GM12865 (cell line): ENCODE measurements around the gene CCSER1.
A peak's percentile ranks its signal among the peaks of the same experiment; 100 is the strongest.

ENCODE experiments used
- DNase-seq: peaks from one replicate; pipeline ENCODE4 v3.0.0; 2010; ENCODE audit warnings: low read depth
- H3K4me3 ChIP-seq: 2 replicates; pipeline ENCODE4 v1.5.1; 2011; ENCODE audit warnings: mild to moderate bottlenecking, low read depth, low read length, control low read depth
- CTCF ChIP-seq: IDR thresholded peaks from 2 replicates; pipeline ENCODE4 v1.5.1; 2011; ENCODE audit warnings: low read length, control low read depth, low read depth, inconsistent platforms; ENCODE audit not compliant: insufficient read depth; ENCODE audit errors: missing control alignments

Gene CCSER1

GRCh38 chr4:90328558-90328957, 201.4 kb downstream of the CCSER1 start:
- H3K4me3 ChIP-seq: no peak overlapping the region
- DNase-seq: no peak
- no peak for TF ChIP-seq CTCF

DNA sequence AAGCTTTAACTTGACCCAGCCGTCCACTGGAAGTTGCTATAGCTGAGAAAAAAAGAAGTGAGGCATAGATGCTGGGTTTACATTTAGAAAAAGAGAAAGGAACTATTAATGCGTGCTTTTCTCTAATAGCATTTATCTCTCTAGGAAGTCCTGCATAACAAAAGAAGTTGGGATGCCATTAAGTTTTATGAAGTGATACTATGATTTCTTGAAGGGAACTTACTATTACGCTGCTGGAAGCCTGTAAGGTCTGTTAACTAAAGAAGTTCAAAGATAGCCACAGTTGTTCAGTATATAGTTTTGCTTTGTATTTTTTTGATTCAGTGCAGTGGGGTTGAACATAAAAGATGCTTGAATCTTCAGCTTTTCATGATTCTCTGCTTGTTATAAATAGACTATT, 203.4 kb downstream of the CCSER1 start:
- no peak for TF ChIP-seq CTCF
- DNase-seq: no peak
- no peak overlapping the region for H3K4me3 ChIP-seq

GRCh38 chr4:90345549-90346215, 218.5 kb downstream of the CCSER1 start:
- no peak overlapping the region for H3K4me3 ChIP-seq
- no peak for TF ChIP-seq CTCF
- DNase-seq: no peak

DNA sequence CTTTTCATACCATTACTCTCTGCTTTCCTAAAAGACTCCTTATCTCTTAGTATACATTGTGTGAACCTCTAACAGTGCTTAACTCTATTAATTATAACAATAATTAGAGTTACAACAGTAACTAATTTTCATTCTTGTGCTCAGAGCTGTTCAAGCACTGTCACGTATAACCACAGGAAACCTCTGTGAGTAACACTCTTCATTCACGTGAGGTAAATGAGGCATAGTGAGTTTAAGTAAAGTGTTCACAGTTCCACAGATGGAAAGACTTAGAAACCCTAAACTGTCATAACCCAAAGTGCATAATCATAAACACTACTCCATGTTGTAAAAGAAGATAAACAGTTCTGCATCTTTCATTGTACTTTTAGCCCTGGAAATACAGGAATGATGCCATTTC, 222.4 kb downstream of the CCSER1 start:
- H3K4me3 ChIP-seq: no peak overlapping the region
- no peak for DNase-seq
- no peak for TF ChIP-seq CTCF

DNA sequence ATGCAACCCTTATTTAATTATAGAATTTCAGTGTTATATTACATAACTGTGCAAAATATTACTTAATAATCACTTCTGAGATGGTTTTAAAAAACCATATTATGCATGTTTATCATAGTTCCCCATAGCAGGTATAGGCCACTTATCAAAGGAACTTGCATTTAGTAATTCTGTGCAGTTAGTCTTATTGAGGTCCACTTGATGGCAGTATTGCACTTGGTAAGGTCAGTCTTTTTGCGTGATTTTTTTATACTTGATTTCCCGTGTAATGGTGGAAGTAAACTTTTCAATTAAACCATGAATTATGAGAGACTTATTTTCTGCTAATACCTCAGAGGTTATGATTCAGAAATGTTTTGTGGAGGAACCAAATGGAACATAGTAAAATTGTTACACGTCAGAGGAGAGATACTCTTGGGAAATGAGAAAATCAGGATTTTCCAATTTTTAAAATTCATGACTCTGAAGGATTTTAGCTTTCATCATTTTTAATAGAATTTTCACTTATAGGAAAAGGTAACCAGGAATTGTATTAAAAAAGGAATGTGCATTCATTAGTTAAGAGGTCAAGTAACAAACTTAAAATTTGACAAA, 230.0 kb downstream of the CCSER1 start:
- H3K4me3 ChIP-seq: no peak overlapping the region
- peak; percentile 16 for TF ChIP-seq CTCF
- peak; percentile 29 for DNase-seq

GRCh38 chr4:90375081-90375480, 247.9 kb downstream of the CCSER1 start:
- H3K4me3 ChIP-seq: no peak overlapping the region
- DNase-seq: no peak
- TF ChIP-seq CTCF: no peak

GRCh38 chr4:90393215-90393614, 266.0 kb downstream of the CCSER1 start:
- DNase-seq: no peak
- no peak for TF ChIP-seq CTCF
- H3K4me3 ChIP-seq: no peak overlapping the region
